A673 (cell line): ENCODE measurements around the gene PRKAG2.

Experiments used
- EZH2 ChIP-seq: fragments of 200-600 bp; sonication (generic); IDR thresholded peaks from 2 replicates; pipeline ENCODE4 v1.6.1; 2017; ENCODE audit warnings: borderline replicate concordance, low read depth, mild to moderate bottlenecking, mixed read lengths, antibody characterized with exemption, low read length; ENCODE audit not compliant: poor library complexity, severe bottlenecking
- TF ChIP-seq, protein P1 (sequence below): fragments of 300-800, 200-600 bp; sonication (generic); conservative IDR thresholded peaks from 2 replicates; pipeline ENCODE4 v1.5.1; 2017; ENCODE audit warnings: low read depth, mild to moderate bottlenecking, antibody characterized with exemption, low read length, moderate library complexity, mixed read lengths

DNA sequence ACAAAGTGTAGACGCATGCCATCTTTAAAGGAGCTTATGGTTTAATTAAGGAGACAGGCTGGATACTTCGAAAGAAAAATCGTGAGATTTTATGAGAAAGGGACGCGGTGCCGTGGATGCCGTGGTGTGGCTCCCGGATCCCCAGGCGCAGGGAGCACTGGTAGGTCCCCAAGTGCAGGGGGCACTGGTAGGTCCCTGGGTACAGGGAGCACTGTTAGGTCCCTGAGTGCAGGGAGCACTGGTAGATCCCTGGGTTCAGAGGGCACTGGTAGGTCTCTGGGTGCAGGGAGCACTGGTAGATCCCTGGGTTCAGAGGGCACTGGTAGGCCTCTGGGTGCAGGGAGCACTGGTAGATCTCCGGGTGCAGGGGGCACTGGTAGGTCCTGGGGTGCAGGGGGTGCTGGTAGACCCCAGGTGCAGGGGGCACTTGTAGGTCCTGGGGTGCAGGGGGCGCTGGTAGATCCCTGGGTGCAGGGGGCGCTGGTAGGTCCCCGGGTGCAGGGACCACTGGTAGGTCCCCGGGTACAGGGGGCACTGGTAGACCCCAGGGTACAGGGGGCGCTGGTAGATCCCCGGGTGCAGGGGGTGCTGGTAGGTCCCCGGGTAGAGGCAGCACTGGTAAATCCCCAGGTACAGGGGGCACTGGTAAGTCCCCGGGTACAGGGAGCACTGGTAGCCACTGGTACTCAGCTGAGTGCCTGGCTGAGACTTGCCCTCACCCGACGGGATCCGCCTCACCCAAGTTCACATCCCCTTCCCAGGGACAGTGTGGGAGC, 14.1 kb downstream of the PRKAG2 start:
- no peak for TF ChIP-seq EZH2
- TF ChIP-seq, protein P1, sequence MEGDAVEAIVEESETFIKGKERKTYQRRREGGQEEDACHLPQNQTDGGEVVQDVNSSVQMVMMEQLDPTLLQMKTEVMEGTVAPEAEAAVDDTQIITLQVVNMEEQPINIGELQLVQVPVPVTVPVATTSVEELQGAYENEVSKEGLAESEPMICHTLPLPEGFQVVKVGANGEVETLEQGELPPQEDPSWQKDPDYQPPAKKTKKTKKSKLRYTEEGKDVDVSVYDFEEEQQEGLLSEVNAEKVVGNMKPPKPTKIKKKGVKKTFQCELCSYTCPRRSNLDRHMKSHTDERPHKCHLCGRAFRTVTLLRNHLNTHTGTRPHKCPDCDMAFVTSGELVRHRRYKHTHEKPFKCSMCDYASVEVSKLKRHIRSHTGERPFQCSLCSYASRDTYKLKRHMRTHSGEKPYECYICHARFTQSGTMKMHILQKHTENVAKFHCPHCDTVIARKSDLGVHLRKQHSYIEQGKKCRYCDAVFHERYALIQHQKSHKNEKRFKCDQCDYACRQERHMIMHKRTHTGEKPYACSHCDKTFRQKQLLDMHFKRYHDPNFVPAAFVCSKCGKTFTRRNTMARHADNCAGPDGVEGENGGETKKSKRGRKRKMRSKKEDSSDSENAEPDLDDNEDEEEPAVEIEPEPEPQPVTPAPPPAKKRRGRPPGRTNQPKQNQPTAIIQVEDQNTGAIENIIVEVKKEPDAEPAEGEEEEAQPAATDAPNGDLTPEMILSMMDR, result no peak
